GM21529 (cell line): Measurements from ENCODE around the gene CTNND1.
"Not testable (repeated sequence)": the region's sequence is repeated elsewhere in the genome, so short reads cannot be mapped to it uniquely, and the experiment has no call there.

Experiments used
- ATAC-seq: cut with Tn5 transposase; IDR thresholded peaks from one replicate; pipeline ENCODE4 v1.9.1; 2021; ENCODE audit not compliant: unreplicated experiment

CTNND1 gene

DNA sequence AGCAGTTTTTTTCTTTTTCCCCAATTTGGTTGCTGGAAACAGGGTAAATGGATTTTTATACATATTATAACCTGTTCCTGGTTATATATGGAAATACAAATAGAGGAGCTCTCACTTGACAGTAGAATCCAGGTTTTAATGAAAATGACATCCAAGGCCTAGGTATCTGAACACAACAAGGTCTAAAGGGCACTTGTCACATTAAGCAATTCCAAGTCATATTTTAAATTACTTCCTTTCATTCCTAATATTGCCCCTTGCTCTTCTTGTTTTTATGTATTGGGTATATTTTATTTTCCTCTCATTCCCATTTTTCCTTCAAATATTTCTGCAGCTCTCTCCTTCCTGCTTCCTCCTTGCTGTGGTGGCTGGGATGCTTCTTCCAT lies 27.1 kb downstream of the CTNND1 start:
- no peak for ATAC-seq

DNA sequence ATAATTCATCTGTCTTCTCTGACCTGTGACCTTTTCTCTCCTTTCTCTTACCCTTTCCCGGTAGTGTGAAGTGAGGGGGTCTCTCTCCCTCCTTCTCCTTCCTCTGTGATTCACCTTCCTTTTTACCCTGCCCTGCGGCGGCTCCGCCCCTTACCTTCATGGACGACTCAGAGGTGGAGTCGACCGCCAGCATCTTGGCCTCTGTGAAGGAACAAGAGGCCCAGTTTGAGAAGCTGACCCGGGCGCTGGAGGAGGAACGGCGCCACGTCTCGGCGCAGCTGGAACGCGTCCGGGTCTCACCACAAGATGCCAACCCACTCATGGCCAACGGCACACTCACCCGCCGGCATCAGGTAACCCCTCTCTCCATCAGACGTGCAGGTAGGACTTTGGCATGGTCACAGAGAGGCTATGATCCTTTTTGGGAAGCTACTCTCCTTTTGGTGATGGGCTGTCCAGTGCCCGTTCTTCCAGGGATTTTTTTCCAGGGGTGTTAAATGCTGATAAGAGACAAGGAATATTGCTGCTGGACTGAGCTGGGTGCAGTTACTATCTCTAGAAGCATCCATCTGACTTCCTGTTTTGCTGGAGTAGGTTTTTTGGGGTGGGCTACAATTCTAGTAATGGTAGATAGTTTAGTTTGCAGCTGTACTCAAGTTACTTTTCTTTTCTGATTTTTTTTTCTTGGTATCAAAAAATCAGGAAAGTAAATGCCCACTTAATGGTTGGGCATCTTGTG lies 29.9 kb downstream of the CTNND1 start:
- ATAC-seq: no peak

DNA sequence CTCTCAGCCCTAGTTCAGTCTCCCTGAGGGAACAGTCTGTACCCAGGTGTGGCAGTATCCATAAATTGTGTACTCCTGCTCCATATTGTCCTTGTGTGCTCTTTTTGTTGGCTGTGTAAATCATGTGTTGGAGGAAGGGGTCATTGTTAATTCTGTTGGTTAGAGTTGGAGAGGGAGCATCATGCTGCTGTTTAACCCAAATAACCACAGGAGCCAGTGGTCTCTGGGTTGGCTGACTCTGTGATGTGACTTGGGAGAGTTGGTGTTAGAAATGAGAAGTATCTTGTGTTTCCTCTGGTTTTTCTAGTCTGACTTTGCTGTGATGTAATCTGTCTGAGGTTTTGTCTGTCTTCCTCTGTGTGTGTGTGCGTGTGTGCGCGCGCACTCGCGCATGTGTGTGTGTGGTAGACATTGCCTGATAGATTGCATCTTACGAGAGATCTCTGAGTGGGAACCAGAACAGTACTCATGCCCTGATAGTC lies 30.5 kb downstream of the CTNND1 start:
- ATAC-seq: peak; percentile 79

DNA sequence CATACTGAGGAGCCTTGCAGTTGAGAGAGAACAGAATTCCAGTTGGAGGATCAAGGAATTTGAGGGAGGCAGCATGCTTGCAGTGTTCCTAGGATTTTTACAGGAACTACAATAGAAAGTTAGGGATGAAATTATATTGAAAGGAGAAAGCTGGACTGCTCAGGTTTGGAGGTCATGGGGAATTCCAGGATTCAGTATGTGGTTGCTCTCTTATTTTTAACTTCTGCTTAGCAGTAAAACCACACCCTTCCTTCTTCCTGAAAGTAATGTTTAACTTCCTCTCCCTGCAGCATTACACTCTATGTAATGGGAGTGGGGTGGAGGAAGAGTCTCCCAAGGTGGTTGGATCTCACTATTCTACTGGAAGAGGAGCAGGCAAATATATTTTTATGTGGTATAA lies 31.3 kb downstream of the CTNND1 start:
- no peak for ATAC-seq

DNA sequence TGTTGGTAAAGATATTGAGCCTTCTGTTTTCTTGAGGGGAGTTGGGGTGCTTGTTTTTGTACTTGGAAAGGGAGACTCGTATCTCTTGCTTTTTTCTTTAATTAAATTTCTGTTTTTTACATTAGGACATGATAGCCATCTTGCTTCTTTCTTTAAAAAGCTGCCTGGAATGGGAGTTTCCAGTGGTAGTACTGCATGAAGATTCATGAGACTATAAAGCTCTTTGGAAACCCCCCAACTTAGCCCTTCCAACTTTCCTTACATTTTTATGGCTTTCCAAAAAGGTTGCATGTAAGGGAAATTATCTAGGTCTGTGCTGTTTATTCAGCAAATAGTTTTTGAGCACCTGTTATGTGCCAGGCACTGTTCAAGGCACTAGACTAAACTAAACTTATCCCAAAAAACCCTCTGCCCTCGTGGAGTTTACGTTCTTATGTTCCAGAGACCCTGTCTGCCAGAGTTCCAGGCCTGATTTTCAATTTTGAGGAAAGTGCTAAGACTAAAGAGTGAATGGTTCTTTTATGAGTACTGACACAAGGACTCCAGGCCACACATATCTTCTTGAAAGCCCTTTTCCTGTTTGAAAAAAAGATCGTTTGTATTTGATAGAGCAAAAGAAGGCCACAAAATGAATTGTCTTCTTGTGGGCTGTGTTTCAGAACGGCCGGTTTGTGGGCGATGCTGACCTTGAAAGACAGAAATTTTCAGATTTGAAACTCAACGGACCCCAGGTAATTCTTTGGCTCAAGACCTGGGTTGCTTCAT lies 31.9 kb downstream of the CTNND1 start:
- ATAC-seq: no peak

DNA sequence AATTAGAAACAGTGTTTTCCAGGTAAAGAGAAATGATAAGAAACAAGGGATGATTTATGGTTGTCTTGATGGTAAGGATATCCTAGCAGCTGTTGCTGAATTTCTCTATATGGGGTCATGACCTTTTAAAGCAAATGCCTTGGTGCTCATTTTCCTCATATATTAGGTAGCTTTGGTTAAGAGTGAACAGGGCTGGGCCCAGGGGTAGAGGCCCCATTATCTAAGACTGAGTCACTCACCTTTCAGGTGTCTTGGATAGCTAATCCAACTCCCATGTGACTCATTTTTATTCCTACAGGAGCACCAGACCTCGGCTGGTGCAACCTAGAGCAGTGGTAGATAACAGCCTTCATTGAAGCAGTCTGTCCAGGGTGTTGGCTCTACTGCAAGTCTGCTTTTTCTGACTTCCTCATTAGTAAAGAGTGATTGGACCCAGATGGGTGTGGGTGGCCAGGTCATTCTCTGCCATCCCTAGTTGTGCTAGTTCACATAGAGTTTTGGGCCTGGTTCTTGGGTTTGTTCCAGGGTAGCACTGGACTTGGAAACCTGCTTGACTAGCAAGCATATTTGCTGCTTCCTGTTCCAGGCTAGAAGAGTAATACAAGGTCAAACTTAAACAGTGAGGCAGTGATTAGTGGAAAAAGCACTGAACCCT lies 37.4 kb downstream of the CTNND1 start:
- no peak for ATAC-seq

DNA sequence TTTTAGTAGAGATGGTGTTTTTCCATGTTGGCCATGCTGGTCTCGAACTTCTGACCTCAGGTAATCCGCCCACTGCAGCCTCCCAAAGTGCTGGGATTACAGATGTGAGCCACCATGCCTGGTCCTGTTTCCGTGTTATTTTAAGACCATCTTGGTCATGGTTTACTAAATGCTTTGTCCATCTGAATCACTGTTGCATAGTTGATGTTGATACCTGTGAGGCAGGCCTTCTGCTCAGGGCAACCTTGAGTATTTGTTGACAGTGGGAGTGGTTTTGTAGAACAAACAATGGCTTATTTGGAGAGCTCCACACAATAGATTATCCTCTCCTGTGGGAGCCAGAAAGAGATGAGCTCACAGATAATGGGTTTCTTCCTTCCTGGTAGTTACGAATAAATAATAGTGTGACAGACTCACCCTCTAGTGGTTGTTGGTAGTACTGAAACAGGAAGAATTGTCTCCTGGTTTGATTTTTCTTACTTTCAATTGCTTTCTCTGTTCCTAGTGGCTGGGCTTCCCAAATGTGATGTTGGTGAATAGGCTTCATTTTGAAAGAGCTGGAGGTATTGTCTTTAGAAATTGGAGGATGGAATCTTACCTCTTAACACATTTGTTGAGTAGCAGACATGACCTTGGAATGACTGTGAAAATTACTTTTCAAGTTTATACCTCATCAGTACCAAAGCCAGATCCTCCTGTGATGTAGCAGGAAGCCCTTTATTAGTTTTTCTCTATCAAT lies 39.0 kb downstream of the CTNND1 start:
- ATAC-seq: peak; percentile 94

DNA sequence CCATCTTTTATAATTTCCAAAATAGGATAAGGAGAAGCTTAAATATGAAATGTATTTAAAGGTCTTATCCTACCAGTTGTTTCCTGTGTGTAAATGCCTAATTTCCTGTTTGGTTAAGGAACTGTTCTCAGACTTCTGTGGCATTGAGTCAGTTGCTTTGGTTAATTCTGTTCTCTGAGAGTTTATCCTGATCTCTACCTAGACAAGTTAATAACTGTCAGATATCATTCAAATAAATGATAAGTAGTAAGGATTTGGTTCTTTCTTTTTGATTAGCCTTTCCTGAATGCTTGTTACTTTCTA lies 39.5 kb downstream of the CTNND1 start:
- no peak for ATAC-seq

DNA sequence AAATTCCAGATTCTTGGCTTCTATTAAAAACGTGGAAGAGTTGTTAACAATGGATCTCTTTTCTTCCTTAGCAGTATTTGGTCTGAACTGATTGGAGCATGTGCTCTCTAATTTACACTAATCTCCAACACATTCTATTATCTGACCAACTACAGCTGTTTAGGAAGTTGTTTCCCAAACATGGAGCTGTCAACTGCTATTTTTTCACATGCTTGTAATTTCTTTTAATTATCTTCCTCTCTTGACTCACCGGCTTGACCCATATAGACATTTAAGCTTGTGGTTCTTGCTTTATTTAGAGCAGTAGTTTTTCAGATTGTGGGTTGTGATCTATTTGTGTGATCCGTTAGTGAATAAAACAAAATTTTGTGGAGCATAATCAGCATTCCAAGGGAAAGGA lies 40.8 kb downstream of the CTNND1 start:
- ATAC-seq: no peak

DNA sequence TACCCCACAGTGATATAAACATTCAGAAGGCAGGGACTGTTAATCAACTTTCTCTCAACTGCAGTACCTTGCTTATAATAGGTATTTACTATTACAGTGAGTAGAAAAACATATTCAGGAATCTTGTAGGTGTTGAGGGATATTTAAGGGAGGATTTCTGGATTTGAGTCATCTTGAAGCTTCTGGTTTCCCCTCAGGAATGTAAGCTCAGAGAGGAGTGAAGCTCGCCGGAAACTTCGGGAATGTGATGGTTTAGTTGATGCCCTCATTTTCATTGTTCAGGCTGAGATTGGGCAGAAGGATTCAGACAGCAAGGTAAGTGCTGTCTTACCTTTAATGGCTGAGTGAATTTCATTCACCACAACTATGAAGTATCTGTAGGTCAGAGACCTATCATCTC lies 42.9 kb downstream of the CTNND1 start:
- ATAC-seq: no peak

DNA sequence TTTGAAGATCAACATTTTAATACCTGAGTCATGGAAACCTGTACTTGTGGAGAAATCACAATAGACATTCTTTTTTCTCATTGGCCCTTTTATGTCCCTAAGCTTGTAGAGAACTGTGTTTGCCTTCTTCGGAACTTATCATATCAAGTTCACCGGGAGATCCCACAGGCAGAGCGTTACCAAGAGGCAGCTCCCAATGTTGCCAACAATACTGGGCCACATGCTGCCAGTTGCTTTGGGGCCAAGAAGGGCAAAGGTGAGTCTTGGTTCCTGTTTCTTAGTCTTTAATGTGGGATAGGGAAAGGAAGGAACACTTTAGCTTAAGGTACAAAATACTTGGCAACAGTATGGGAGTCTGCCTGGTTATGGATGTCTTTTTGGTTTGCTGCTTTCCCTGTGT lies 44.2 kb downstream of the CTNND1 start:
- no peak for ATAC-seq

DNA sequence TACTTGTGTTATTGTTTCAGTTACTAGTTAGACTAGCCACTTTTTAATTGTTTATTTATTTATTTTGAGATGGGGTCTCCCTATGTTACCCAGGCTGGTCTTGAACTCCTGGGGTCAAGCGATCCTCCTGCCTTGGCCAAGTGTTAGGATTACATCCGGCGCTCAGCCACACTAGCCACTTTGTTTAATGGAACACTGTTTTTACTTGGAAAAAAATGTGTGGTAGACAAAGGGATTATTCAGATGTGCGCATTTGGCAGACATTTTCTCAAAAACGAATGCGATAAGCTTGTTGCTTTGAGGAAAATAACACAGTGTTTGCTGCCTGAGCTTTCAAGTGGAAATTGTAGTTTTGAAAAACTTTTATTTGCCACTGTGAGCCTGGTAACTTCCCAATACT lies 51.0 kb downstream of the CTNND1 start:
- no peak for ATAC-seq

DNA sequence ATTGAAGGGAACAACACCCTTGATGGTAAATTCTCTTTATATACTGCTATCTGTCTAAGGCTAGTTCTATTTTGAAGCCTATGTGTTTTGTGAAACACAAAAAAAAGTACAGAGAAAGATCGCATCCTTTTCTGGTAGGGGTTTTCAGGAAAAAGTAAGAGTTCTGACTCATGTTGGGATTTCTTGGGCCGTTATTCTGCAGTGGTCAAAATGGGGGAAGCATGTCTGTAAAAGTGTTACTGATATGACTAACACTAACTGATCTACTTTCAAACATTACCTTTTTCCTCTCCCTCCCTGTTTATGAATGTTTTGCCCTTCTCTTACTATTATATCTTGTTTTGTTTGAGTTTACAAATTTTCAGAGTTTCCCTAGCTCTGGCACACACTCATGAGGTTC lies 53.9 kb downstream of the CTNND1 start:
- peak; percentile 87 for ATAC-seq

DNA sequence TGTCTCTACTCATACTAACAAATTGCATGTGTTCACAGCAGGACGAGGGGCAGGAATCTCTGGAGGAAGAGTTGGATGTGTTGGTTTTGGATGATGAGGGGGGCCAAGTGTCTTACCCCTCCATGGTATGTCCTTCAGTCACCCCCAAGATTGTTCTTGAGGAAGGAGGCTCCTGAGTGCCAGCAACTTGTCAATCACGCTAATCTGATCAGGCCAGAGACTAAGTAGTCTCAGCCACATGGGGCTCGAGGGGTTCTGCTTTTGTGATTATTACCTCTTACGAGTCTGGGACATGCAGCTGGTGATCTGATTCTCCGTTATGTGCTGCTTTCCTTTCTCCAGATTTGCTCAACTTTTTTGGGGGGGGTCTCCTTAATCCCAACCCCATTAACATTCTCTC lies 54.3 kb downstream of the CTNND1 start:
- peak; percentile 15 for ATAC-seq

DNA sequence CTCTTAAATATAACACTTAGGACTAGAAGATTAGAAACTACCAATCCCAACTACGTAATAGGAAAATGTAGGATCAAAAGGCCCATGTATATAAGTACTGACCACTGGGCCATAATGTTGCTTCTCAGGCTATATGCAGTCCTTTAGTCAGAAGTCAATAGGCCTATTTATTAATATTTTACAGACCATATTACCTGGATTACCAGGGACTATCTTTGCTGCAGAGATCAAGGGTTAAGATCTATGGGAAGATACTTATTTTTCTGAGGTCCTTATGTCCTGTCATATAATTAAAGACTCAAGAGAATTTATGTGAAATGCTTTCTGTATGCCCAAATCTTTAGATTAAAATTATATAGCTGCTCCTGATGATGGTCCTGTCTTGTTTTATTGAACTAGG lies 57.2 kb downstream of the CTNND1 start:
- no peak for ATAC-seq

DNA sequence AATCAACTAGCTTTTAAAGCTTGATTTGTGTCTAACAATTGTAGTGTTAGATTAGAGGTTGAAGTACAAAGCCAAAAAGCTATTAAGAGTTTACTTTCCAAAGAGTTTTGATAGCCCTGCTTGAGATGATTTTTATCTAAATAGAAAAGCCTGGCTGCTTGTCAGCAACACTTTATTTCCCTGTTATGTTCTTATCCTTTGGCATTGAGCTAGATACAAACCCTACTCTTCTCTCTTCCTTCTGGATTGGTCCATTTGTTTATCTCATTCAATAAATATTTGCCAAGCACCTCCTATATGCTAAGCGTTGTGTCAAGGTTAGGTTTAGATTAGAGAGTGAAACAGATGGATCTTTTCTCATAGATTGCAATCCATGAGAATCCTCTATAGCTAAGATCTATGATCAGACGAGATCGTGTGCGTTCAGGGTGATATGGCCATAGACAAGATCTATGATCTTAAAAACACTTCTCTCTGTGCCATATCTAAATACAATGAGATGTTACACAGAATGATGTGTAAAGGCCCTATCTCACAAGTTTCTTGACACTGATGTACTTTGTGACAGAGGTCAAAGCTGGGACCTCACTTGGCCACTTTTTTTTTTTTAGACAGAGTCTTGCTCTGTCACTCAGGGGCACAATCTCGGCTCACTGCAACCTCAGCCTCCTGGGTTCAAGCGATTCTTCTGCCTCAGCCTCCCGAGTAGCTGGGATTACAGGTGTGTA lies 57.8 kb downstream of the CTNND1 start:
- no peak for ATAC-seq

DNA sequence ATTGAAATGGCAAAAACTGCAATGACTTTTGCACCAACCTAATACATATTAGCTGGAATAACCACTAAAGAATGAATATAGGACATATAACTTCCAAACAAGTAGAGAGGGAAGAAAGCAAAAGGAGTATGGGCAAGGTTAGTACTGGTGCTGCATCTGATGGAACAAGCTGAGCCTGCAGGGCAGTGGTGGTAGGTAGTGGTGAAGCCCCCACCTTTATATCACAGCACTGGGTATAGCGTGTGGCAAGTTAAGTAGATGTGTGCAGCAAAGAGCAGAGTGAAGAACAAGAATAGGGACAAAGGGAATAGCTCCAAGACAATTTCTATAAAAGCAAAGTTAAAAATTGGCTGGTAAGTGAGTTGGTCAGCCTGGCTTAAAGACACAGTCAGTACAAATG lies 62.3 kb downstream of the CTNND1 start:
- no peak for ATAC-seq

DNA sequence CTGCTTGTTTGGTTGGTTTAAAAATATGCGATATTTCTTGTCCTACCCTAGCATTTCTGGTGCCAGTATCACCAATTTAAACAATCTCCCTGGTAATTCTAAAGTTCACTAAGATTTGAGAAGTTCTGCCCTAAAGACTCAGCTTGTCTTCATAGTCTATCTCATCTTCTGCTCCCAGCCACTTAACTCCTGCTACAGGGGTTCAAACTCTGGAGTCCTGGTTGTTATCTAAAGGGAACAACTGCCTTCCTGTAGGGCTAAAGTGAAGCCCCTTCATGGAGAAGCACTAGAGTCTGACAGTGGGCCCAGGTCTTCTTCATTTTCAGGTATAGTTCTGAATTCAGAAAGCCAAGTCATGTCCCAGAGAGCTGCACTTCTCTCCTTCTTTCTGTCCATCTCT lies 73.2 kb downstream of the CTNND1 start:
- ATAC-seq: no peak

DNA sequence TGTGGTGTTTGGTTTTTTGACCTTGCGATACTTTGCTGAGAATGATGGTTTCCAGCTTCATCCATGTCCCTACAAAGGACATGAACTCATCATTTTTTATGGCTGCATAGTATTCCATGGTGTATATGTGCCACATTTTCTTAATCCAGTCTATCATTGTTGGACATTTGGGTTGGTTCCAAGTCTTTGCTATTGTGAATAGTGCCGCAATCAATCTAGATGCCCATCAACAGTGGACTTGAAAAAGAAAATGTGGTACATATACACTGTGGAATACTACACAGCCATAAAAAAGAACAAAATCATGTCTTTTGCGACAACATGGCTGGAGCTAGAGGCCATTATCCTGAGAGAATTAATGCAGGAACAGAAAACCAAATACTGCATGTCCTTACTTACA lies 77.0 kb downstream of the CTNND1 start:
- ATAC-seq: not testable (repeated sequence)

DNA sequence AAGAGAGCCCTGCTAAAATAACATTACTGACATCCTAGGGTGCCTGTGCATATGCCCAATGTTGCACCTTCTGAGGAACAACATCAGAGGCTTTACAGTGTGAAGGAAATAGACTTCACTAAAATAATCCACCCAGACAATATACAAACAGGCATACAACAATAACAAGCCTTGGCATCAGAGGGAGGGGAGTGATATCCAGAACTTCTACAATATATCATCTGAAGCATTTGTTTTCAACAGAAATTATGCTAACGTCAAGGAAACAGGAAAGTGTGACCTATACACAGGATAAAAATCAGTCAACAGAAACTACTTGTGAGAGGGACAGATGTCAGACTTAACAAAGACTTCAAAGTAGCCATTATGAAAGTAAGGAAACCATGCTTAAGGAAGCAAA lies 81.3 kb downstream of the CTNND1 start:
- no peak for ATAC-seq

DNA sequence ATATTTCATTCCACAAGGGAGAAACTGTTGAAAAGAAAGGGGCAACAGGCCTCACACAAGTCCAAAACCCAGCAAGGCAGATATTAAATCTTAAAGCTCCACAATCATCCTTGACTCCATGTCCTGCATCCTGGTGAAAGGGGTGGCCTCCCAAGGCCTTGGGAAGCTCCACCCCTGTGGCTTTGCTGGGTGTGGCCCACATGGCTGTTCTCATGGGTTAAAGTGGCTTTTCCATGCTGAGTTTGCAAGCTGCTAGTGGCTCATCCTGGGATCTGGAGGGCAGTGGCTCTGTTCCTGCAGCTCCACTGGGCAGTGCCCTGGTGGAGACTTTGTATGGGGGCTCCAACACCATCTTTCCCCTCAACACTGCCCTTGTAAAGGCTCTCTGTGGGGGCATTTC lies 106.4 kb downstream of the CTNND1 start:
- no peak for ATAC-seq
